HCT116 (cell line): ENCODE measurements around the gene ITGA11. TPM values are rescaled to one million over a fixed set of nuclear protein-coding genes. Genes with fewer than 3 reads are reported as not detected.

ENCODE experiments used
- ATAC-seq: fragments of 200-7000 bp; cut with Tn5 transposase; 2 replicates; pipeline ENCODE4 v1.9.1; 2020; ENCODE audit warnings: mild to moderate bottlenecking, moderate library complexity
- BruUV-seq: library from RNA; stranded (reverse); fragments of 400-500 nt; replicated peaks from 2 replicates; lab custom pipeline; 2021; lab: Mats Ljungman, UMichigan
- CTCF ChIA-PET: fragments of 300-600 bp; sonication (Branson Sonifier 250); formaldehyde crosslinking; loops from one replicate; lab custom pipeline; 2021; ENCODE audit warnings: antibody characterized with exemption; lab: Charles Lee
- POLR2A ChIA-PET: fragments of 300-600, 350-600 bp; sonication (Branson Sonifier 250); formaldehyde crosslinking; loops from one replicate; lab custom pipeline; 2021; ENCODE audit warnings: antibody characterized with exemption; lab: Charles Lee
- RAD21 ChIA-PET, 2 experiments: fragments of 300-600 bp; sonication (Branson Sonifier 250); formaldehyde crosslinking; loops; one replicate each; lab custom pipeline; 2023; ENCODE audit warnings: low total read pairs in 2 of 2; ENCODE audit not compliant: uncharacterized antibody in 2 of 2, unreplicated experiment in 2 of 2, low non-redundant PET in 1 of 2; lab: Charles Lee
- DNase-seq: peaks from one replicate; pipeline ENCODE4 v3.0.0-alpha.2; 2010; ENCODE audit warnings: low read depth, low spot score
- H2AFZ ChIP-seq: fragments of 200-600 bp; shearing (Covaris generic), sonication (generic); 2 replicates; pipeline ENCODE4 v1.6.1; 2017; ENCODE audit warnings: low read depth, mixed run types, mixed read lengths, antibody characterized with exemption, low read length; ENCODE audit not compliant: poor library complexity, severe bottlenecking
- H3K27ac ChIP-seq: 2 replicates; pipeline ENCODE4 v1.5.1; 2012; ENCODE audit warnings: low read depth, low read length
- H3K27me3 ChIP-seq: fragments of 200-600 bp; sonication (generic); 2 replicates; pipeline ENCODE4 v1.6.1; 2016; ENCODE audit warnings: mixed run types, low read length, mixed read lengths; ENCODE audit not compliant: insufficient read depth
- H3K36me3 ChIP-seq, 2 experiments: fragments of 200-500 bp in 1 of 2; fragments of 200-600 bp in 1 of 2; sonication (Bioruptor generic) in 1 of 2; sonication (generic) in 1 of 2; 2 replicates each; pipeline versions ENCODE4 v1.5.1 to v1.6.1; 2014 to 2016; ENCODE audit warnings: low read length in 2 of 2, inconsistent platforms in 1 of 2, mixed read lengths in 1 of 2, mixed run types in 1 of 2; ENCODE audit not compliant: insufficient read depth in 2 of 2, control insufficient read depth in 1 of 2
- H3K4me1 ChIP-seq, 2 experiments: fragments of 200-600 bp in 1 of 2; sonication (generic) in 1 of 2; 2 replicates each; pipeline versions ENCODE4 v1.5.1 to v1.6.1; 2012 to 2017; ENCODE audit warnings: low read length in 2 of 2, inconsistent platforms in 1 of 2, mild to moderate bottlenecking in 1 of 2, mixed read lengths in 1 of 2, mixed run types in 1 of 2, moderate library complexity in 1 of 2; ENCODE audit not compliant: insufficient read depth in 2 of 2, control insufficient read depth in 1 of 2
- H3K4me2 ChIP-seq: fragments of 200-600 bp; sonication (generic); 2 replicates; pipeline ENCODE4 v1.6.1; 2017; ENCODE audit warnings: mixed run types, low read length, mixed read lengths
- H3K4me3 ChIP-seq, 2 experiments: fragments of 200-600 bp in 1 of 2; sonication (generic) in 1 of 2; replicated peaks in 1 of 2; 2 replicates each; pipeline ENCODE4 v1.5.1; 2011 to 2016; ENCODE audit warnings: low read length in 2 of 2, control low read depth in 1 of 2, low read depth in 1 of 2, mild to moderate bottlenecking in 1 of 2, mixed read lengths in 1 of 2, mixed run types in 1 of 2
- H3K79me2 ChIP-seq: fragments of 200-600 bp; sonication (generic); 2 replicates; pipeline ENCODE4 v1.6.1; 2017; ENCODE audit warnings: mild to moderate bottlenecking, mixed run types, low read length, moderate library complexity, mixed read lengths; ENCODE audit not compliant: insufficient read depth
- H3K9ac ChIP-seq: fragments of 200-600 bp; sonication (generic); 2 replicates; pipeline ENCODE4 v1.6.1; 2016; ENCODE audit warnings: low read length, mixed read lengths
- H3K9me2 ChIP-seq: fragments of 200-600 bp; sonication (generic), shearing (Covaris generic); 2 replicates; pipeline ENCODE4 v1.6.1; 2017; ENCODE audit warnings: mixed run types, mild to moderate bottlenecking, moderate library complexity; ENCODE audit not compliant: insufficient read depth
- H3K9me3 ChIP-seq, 2 experiments: fragments of 200-500 bp in 1 of 2; fragments of 200-600 bp in 1 of 2; sonication (Bioruptor generic) in 1 of 2; sonication (generic) in 1 of 2; 2 replicates each; pipeline ENCODE4 v1.6.1; 2014 to 2017; ENCODE audit warnings: low read length in 2 of 2, mixed read lengths in 2 of 2, inconsistent platforms in 1 of 2, low read depth in 1 of 2, mild to moderate bottlenecking in 1 of 2, mixed run types in 1 of 2, moderate library complexity in 1 of 2; ENCODE audit not compliant: control insufficient read depth in 1 of 2, insufficient read depth in 1 of 2
- H4K20me1 ChIP-seq: fragments of 200-600 bp; sonication (generic), shearing (Covaris generic); 2 replicates; pipeline ENCODE4 v1.6.1; 2017; ENCODE audit warnings: mixed run types, mild to moderate bottlenecking, moderate library complexity; ENCODE audit not compliant: insufficient read depth
- CBX3 ChIP-seq: IDR thresholded peaks from 2 replicates; pipeline ENCODE4 v1.6.1; 2012; ENCODE audit warnings: low read depth
- MAX ChIP-seq: IDR thresholded peaks from 2 replicates; pipeline ENCODE4 v1.6.1; 2012
- SIN3A ChIP-seq: IDR thresholded peaks from 2 replicates; pipeline ENCODE4 v1.6.1; 2012; ENCODE audit warnings: low read depth
- ZFX ChIP-seq: fragments of 450-650 bp; IDR thresholded peaks from 2 replicates; pipeline ENCODE4 v1.6.1; 2017
- intact Hi-C: fragments of 100-400 bp; cut with micrococcal nuclease; formaldehyde crosslinking; loops from 2 replicates; pipeline ENCODE4 v1.10.0; 2022
- total RNA-seq: library from RNA; stranded (reverse); gene quantifications from one replicate; pipeline ENCODE4 v1.2.1, GENCODE V29; 2021; ENCODE audit not compliant: unreplicated experiment

Gene ITGA11
- total RNA-seq, 1 experiment from 2014 or later: not detected

- RAD21 ChIA-PET: no interaction called here
- Histone ChIP-seq H3K4me2 (no peak overlapping the region), H2AFZ (no peak overlapping the region), H3K27me3 (no peaks in the 10 kb centered on the region), H3K36me3 (no peaks in the 10 kb centered on the region), H3K4me1 (no peaks in the 10 kb centered on the region), H3K4me3 (no peak overlapping the region), H3K9ac (no peak overlapping the region), H4K20me1 (no peaks in the 10 kb centered on the region), H3K9me3 (no peaks in the 10 kb centered on the region), H3K27ac (no peak overlapping the region), H3K79me2 (no peaks in the 10 kb centered on the region), H3K9me2 (no peaks in the 10 kb centered on the region)
- DNase-seq (no peak), ATAC-seq (no peak)
- intact Hi-C loops: no loop called here
- CTCF ChIA-PET: no interaction called here
- POLR2A ChIA-PET: no interaction called here
- TF ChIP-seq SIN3A: no peak
- TF ChIP-seq CBX3: no peak
- no peak for TF ChIP-seq ZFX
- BruUV-seq: no TSS peak
Observed at GRCh38 chr15:68416158-68416535, 15.8 kb downstream of the ITGA11 start.

DNA sequence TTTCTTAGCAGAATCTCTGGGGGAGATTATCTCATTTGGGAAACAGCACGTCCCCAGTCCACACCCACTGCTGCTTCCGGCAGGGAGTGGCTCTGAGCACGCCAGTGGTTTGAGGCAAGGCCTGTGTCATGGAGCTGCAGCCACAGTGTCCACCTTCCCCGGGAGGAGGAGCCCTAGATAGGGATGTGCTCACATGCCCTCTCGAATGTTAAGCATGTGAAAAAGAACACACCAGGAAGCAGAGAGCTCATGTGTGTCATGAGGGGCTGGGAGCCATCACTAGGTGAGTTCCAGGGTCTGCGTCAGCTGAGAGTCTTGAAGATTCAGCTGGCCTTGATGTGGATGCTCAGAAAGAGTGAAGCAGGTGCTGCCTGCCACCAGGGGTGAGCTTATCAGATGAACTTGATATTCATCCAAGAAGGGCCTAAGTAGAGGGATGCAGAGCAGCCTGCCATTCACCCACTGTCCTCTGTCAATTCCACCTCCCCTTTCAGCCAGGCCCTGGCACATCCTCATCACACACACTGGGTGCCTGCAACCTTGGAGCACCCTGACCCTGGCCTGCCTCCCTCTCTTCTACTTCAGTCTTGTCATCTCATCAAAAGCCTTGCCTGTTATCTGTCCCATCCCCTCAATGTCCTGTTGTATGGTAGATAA is 16.3 kb downstream of the ITGA11 start:
- ATAC-seq (peak; percentile 36; the same call in 1 of the 2 replicates), DNase-seq (no peak)
- CTCF ChIA-PET: no interaction called here
- Histone ChIP-seq H3K4me3 (no peak overlapping the region), H3K79me2 (no peaks in the 10 kb centered on the region), H3K9ac (no peak overlapping the region), H3K9me2 (no peaks in the 10 kb centered on the region), H3K27ac (no peak overlapping the region), H3K27me3 (no peaks in the 10 kb centered on the region), H3K4me1 (no peaks in the 10 kb centered on the region), H3K9me3 (no peaks in the 10 kb centered on the region), H4K20me1 (no peaks in the 10 kb centered on the region), H3K4me2 (no peak overlapping the region), H2AFZ (no peak overlapping the region)
- RAD21 ChIA-PET: no interaction called here
- POLR2A ChIA-PET: no interaction called here
- no TSS peak for BruUV-seq
- TF ChIP-seq MAX: no peak
- TF ChIP-seq, all 23 proteins: peak for 0
- intact Hi-C loops: no loop called here
- no peaks in the 10 kb centered on the region for H3K36me3 ChIP-seq
